Embryonic facial prominence (tissue), 1 donor: ENCODE results near the gene PPOX.

Experiments used
- DNase-seq: peaks from one replicate; pipeline ENCODE4 v3.0.0-alpha.2; 2016; ENCODE audit errors: extremely low spot score

Gene PPOX

DNA sequence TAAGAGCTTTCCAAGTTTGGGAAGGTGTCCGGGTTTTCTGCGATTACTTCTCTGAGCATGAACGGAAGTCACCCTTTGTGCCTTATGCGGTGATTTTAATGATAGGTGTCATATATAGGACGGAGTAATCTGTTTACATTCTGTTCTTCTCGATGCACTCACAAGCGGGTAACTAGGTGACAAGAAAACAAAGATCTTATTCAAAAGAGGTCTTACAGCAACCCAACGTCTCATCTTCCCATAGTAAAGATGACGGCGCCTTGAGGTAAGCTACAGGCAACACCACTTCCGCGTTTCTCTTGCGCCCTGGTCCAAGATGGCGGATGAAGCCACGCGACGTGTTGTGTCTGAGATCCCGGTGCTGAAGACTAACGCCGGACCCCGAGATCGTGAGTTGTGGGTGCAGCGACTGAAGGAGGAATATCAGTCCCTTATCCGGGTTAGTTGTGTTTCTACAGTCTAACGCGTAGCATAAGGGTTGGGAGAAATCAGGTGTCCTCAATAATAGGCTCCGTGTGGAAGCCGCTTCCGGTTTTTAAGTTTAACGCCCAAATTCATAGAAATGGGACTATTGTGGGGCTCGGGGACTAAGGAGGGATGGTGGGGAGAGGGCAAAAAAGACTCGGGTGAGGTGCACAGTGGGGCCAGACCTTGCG lies 12.4 kb upstream of the PPOX start, which contains the start of gene UFC1:
Gene UFC1 (plus strand): TSS at position 297 of the 656 bp plus-strand sequence. CDS start 20 bp downstream, at position 317.
- peak; percentile 91 for DNase-seq

DNA sequence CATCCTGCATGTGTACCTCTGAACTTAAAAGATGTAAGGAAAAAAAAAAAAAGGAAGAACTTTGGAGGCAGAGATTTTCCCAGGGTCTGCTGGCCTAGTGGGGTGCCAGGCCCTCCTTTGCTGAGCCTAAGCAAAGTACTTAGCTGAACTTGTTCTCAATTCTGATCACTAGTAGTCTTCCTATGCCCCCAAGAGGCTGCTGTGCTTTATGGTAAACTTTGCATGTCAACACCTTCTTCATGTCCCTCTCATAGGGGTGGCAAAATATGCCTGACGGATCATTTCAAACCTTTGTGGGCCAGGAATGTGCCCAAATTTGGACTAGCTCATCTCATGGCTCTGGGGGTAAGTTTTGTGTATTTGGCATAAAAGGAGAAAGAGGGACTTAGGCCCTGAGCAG lies 8.4 kb upstream of the PPOX start:
- DNase-seq: no peak

DNA sequence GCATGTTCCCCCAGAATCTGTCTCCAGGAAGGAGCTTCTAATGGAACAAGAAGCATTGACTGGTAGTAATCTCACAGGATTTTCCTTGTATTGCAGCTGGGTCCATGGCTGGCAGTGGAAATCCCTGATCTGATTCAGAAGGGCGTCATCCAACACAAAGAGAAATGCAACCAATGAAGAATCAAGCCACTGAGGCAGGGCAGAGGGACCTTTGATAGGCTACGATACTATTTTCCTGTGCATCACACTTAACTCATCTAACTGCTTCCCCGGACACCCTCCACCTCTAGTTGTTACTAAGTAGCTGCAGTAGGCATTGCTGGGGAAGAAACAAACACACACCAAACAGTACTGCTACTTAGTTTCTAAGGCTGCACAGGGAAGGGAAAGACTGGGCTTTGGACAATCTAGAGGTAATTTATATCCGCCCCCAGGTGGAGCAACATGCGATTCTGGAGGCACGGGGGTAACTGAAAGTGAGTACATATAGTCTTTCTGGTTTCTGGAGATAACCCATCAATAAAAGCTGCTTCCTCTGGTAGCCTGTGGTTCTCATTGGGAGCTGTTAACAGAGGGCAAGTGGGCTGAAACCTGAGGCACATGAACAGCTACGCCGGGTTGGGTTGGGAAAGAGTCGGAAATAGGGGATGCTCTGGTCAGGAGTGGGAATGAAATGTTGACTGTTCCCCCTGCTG lies 7.8 kb upstream of the PPOX start:
- DNase-seq: no peak

DNA sequence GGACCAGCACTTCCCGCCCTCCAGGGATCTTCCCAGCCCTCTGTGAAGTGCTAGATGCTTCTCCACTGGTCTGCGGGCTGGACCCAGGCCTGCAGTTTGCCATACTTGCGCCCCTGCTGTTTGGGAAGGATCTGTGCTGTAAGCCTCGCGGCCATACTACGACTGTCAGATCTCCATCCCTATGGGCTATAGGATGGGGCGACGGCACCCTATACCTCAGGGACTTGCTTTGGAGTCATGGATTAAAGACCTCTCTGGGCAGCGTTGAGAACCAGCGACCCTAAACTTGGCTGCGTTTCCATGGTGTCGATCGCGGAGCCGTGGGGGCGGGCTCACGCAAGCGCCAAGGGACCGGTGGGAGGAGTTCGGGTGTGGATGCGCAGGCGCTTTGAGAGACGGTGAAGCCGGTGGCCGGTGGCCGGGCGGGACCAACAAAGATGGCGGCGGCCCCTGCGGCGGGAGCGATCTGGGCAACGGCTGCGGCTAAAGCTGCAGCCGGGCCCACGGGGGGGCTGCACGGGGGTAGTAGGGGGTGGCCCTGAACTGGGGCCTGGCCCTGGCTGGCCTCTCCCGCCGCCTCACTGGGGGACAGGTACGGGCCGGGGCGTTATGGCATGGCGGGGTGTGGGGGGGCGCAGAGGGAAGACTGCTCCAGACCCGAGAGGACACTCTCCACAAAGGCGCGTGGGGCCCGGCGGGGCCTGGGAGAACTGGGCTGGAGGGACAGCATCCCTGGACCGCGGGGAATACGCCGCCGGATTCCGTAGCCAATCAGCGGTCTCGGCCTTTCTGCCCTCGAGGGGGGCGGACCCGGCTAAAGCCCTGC lies 6.9 kb upstream of the PPOX start, which contains the start of gene USP21:
Gene USP21 (plus strand): TSS at position 414 of the 826 bp plus-strand sequence. CDS start 1,141 bp downstream, outside the sequence.
- DNase-seq: peak; percentile 92

DNA sequence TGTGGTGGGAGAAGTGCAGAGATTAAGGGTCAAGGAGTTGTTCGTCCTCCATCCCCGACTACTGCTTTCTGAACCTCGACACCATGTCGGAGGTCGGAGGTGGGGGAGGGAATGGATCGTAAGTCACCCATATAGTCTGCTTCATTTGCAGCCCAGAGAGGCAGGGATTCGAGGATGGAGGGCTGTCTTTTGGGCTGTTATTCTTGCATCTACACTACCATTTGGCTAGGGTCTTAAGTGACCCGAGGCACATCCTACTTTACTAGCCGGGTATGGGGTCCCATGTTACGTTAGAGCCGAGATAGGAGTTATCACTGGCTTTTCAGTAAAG lies 6.3 kb upstream of the PPOX start:
- no peak for DNase-seq

DNA sequence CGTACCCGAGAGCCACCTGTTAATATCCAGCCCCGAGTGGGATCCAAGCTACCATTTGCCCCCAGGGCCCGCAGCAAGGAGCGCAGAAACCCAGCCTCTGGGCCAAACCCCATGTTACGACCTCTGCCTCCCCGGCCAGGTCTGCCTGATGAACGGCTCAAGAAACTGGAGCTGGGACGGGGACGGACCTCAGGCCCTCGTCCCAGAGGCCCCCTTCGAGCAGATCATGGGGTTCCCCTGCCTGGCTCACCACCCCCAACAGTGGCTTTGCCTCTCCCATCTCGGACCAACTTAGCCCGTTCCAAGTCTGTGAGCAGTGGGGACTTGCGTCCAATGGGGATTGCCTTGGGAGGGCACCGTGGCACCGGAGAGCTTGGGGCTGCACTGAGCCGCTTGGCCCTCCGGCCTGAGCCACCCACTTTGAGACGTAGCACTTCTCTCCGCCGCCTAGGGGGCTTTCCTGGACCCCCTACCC lies 5.5 kb upstream of the PPOX start:
- DNase-seq: no peak

DNA sequence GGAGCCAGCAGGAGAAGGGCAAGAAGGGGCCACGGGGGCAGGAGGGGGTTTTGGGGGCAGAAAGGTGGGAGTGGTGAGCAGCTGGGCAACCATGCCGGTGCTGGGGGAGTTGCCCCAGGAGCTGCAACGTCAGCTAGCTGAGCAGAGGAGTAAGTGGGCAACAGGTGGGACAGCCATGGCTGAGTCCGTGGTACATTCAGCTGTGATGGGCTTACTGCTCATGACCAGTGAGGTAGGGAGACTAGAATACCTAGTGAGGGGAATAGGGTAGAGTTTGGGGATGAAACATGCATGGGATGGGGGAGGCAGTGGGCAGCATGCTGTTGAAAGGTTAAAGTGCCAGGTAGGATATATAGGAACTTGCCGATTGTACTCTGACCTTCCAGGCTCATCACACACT lies 4.6 kb upstream of the PPOX start:
- no peak for DNase-seq

DNA sequence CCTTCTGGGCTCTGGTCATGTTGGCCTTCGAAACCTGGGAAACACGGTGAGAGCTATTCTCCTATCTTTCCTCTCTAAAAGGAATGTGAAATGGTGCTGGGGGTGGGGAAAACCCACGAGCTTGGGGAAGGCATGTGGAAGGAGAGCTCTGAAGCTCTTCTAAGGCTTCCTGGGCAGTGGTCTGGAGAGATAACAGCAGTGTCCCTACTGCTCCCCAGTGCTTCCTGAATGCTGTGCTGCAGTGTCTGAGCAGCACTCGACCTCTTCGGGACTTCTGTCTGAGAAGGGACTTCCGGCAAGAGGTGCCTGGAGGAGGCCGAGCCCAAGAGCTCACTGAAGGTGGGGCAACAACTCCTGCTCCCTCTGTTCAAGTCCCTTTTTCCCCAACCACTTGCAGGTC lies 4.2 kb upstream of the PPOX start:
- DNase-seq: no peak

DNA sequence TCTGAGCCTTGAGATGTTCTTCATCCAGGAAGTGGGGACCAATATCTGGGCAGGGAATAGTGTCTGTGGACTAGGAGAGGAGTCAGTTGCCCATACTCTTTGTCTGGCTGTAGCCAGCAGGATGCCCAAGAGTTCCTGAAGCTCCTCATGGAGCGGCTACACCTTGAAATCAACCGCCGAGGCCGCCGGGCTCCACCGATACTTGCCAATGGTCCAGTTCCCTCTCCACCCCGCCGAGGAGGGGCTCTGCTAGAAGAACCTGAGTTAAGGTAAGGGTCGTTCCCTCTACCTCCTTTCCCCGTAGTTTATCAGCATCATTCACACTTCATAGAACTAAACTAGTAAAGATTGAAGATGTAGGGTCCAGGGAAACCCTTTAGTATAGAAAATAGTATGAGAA lies 3.4 kb upstream of the PPOX start:
- DNase-seq: no peak

DNA sequence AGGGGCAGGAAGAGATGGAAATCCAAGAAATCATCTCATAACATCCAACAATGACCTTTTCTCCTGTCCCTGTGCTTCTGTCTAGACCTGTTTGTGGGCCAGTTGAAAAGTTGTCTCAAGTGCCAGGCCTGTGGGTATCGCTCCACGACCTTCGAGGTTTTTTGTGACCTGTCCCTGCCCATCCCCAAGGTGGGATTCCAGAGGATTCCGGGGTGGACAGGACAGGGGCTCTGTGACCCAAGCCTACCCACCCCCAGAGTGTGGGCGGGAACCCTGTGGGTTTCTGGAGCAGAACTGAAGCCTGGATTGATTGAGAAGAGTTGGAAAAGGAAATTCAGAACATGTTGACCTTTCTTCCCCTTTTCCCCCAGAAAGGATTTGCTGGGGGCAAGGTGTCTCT lies 2.4 kb upstream of the PPOX start:
- no peak for DNase-seq

DNA sequence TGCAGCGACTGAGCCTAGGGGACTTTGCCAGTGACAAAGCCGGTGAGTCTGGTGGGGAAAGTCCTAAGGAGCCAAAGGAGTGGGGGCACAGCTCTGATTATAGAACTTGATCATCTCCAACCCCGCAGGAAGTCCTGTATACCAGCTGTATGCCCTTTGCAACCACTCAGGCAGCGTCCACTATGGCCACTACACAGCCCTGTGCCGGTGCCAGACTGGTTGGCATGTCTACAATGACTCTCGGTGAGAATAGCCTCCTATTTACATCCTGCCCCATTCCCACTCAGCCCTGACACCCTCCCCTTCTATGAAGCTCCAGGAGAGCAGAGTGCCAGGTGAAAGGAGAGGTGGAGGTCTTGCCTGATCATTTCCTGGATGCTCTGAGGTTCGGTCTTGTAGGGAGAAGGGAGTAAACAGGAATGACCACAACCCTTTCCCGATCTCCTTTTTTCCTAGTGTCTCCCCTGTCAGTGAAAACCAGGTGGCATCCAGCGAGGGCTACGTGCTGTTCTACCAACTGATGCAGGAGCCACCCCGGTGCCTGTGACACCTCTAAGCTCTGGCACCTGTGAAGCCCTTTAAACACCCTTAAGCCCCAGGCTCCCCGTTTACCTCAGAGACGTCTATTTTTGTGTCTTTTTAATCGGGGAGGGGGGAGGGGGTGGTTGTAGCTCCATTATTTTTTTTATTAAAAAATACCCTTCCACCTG lies 1.2 kb upstream of the PPOX start:
- DNase-seq: no peak

DNA sequence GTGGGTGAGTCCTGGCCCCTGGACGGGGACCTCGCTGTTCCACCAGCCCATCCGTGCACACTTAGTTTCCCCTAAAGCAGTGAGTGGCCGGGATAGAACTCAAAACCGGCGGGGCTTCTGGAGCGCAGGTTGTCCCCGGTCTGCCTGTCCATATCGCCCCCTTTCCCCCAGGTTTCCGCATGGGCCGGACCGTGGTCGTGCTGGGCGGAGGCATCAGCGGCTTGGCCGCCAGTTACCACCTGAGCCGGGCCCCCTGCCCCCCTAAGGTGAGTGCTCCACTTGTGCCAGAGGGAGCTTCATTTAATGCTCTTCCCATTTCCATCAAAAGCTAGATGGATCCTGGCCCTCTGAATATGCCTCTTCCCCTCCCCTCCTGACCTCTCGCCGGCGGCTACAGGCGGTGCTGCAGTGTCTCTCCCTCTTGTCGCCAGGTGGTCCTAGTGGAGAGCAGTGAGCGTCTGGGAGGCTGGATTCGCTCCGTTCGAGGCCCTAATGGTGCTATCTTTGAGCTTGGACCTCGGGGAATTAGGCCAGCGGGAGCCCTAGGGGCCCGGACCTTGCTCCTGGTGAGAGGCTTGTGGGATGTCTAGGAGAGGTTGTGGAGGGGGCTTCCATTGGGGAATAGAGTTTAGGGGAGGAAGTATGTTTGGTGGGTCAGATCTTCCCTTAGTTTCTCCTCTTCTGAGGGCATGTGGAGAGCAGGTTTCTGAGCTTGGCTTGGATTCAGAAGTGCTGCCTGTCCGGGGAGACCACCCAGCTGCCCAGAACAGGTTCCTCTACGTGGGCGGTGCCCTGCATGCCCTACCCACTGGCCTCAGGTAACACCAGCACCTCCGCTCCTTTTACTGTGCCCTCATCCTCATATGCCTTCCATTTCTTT lies 683 bp downstream of the PPOX start:
- DNase-seq: no peak

DNA sequence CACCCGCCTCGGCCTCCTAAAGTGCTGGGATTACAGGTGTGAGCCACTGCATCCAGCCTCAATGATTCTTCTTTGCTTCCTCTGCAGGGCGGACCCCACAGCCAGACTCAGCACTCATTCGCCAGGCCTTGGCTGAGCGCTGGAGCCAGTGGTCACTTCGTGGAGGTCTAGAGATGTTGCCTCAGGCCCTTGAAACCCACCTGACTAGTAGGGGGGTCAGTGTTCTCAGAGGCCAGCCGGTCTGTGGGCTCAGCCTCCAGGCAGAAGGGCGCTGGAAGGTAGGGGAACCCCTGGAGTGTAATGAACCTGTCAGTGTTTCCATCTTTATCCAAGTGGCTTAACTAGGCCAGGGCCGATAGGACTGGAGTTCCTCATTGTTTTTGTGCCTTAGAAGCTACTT lies 2.7 kb downstream of the PPOX start:
- DNase-seq: no peak

DNA sequence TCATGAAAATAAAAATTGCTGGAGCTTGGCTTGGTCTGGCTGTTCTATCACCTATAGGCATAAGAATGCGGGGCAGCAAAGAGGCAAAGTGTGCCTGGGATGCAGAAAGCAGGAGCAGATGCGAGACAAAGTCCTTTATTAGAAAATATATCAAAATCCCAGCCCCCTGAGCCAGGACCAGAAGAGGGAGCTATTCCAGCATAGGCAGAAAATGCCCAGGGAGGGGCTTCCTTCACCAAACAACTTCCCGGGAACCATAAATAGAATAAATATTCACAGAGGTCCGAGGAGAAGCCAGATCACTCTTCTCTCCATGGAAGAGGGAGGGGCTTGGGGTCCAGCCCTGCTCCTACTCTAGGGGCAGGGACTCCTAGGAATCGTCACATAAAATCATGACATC lies 5.0 kb downstream of the PPOX start:
- DNase-seq: no peak

DNA sequence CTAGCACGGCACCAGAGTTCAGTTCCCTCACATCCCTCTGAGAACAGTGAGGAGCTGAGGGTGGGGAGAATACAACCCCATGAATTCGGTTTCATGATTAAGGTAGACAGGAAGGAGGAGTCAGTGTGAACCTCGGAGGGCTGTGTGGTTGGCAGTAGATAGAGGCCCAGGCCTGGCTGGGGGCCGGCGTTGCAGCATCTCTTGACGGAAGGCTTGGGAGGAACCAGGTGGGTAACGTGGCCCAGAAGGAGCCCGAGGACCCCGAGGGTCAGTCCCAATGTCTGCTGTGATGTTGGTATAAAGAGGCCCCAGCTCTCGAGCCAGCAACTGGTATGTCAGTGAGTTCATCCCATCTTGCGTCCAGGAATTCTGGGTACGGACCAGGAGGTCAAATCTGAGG lies 5.5 kb downstream of the PPOX start:
- DNase-seq: no peak

DNA sequence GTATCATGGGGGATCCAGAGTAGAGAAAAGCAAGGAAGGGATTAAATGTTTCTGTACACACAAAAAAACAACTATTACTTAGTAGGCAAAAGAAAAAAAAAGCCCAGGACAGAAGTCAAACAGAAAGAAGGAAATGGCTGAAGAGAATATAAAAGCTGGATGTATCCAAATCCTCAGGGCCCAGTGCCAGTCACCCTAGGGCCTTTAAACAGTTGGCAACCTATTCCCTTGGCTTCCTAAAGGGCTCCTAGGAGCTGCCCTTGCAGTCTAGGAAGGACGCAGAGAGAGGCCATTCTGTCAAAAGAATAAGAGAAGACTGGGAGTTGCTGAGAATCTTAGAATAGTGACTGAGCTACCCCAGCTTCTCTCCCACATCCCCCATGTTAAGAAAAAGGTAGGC lies 6.1 kb downstream of the PPOX start:
- DNase-seq: no peak

DNA sequence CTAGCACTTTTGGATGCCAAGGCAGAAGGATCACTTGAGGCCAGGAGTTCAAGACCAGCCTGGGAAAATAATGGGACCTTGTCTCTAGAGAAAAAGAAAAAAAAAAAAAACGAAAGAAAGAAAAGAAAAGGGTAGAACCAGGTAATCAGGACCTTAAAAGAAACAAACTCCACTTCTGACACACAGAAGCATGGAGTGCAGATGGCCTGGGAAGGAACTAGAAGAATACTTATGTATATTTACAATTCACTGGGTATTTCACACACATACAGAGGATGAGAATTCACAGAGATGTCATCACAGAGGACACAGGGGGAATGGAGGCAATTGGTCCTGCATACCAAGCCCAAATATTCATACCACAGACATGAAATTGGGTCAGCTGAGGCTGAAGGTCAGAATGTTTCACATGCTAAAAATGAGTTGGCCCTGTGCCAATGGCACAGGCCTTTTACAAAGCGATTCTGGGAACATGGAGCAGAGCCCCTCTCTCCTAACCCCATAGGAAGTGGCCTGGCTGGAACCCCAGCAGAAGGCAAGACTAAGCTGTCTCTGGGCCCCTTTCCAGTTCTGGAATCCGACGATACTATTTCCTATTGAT lies 6.7 kb downstream of the PPOX start:
- no peak for DNase-seq

DNA sequence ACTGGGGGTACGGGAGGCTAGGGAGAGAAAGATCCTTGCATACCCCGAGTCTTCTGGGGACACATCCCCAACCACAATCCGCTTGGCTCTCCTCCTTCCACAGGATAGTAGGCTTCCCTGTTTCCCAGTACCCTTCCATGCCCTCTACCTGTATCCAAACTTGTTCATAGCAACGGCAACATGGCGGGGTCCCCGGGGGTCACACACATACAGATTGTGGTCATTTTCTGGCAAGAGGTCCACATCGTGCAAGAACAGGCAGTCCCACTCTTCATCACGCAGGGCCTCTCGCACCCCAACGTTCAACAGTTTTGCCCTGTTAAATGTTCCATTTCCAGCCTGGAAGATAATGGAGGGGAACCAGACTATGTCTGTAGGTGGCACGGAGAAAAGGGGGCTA lies 7.5 kb downstream of the PPOX start:
- no peak for DNase-seq

DNA sequence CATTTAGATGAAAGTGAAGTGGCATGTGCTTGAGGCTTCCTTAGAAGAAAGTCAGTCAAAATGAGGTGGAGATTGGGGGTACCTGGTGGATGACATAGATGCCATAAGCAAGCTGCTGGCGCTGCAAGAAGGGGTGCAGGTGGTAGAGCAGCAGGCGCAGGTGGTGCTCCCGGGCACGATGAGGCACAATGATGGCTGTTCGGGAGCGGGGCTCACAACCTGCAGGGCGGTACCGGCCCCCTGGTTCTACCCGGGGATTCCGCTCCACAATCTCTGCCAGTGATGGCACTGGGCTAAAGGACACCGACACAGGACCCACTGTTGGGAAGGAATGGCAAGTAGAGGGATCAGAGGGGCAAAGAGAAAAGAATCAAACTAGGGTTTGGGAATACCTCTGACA lies 8.7 kb downstream of the PPOX start:
- no peak for DNase-seq

DNA sequence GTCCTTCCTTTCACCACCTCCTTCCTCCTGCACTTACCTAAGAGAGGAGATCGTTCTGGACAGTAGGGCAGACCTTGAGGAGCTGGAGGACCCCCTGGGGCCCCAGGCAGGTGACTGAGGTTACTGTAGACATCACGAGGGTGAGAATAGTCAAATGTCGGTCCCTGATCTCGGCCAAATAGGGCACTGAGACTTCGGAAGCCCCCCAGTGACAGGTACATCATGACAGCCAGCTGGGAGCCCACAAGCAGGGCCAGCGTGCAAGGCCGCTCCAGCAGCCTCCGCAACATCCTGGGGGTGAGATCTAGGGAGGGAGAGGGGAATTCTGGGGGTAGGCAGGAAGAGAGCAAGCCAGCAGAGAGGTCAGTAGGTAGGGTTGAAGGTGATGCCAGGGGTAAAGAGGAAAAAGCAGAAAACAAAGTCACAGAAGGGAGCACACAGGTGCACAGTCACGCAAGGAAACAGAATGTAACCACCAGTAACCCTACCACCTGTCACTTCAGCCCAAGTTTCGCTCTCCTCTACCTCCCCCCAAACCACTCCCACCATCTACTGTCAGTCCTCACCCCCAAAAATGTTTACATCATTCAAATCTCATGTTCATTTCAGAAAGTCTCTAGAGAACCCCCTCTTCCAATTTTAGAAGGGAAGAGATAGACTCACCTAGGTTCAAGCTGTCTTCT lies 9.7 kb downstream of the PPOX start:
- DNase-seq: no peak
